ENCODE data around the gene DTHD1.

DNA sequence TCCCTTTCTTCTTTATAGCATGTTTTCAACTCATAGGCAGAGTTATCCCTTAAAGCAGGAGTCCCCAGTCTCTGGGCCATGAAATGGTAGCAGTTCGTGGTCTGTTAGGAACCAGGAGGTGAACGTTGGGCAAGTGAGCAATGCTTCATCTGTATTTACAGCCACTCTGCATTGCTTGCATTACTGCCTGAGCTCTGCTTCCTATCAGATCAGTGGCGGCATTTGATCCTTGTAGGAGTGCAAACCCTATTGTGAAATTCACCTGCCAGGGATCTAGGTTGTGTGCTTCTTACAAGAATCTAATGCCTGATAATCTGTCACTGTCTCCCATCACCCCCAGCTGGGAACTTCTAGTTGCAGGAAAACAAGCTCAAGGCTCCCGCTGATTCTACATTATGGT lies 39.8 kb downstream of the DTHD1 start:
- TF ChIP-seq RFX5 (IDR thresholded peaks at IDR 0.05; ENCODE audit: borderline replicate concordance, low read depth, low read length): no peak
- no peak for TF ChIP-seq POLR2A (IDR thresholded peaks at IDR 0.05; ENCODE audit: control extremely low read depth in 1 of 2, low read depth in 2 of 2, low read length in 2 of 2)
- no peak for TF ChIP-seq FOSL1 (IDR thresholded peaks at IDR 0.05; ENCODE audit: insufficient read depth, low read depth, low read length)
- TF ChIP-seq CEBPB (IDR thresholded peaks at IDR 0.05; ENCODE audit: low read depth, low read length): no peak
- TF ChIP-seq, protein P1, sequence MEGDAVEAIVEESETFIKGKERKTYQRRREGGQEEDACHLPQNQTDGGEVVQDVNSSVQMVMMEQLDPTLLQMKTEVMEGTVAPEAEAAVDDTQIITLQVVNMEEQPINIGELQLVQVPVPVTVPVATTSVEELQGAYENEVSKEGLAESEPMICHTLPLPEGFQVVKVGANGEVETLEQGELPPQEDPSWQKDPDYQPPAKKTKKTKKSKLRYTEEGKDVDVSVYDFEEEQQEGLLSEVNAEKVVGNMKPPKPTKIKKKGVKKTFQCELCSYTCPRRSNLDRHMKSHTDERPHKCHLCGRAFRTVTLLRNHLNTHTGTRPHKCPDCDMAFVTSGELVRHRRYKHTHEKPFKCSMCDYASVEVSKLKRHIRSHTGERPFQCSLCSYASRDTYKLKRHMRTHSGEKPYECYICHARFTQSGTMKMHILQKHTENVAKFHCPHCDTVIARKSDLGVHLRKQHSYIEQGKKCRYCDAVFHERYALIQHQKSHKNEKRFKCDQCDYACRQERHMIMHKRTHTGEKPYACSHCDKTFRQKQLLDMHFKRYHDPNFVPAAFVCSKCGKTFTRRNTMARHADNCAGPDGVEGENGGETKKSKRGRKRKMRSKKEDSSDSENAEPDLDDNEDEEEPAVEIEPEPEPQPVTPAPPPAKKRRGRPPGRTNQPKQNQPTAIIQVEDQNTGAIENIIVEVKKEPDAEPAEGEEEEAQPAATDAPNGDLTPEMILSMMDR (IDR thresholded peaks at IDR 0.05; ENCODE audit: control extremely low read depth in 1 of 3, insufficient read depth in 1 of 3, low read depth in 1 of 3, low read length in 3 of 3): no peak
- no peak for TF ChIP-seq GABPA (IDR thresholded peaks at IDR 0.05; ENCODE audit: borderline replicate concordance, insufficient read depth, low read length)
- TF ChIP-seq KDM1A (IDR thresholded peaks at IDR 0.05; ENCODE audit: borderline replicate concordance, low read length): no peak
- no peak for TF ChIP-seq PHF8 (conservative IDR thresholded peaks at IDR 0.05; ENCODE audit: low read depth, low read length)
- no peak for TF ChIP-seq SUZ12 (IDR thresholded peaks at IDR 0.05; ENCODE audit: low read length)
